SK-N-SH (cell line): ENCODE measurements around the gene RAI14.

Experiments
- RAD21 ChIP-seq: IDR thresholded peaks from 2 replicates; pipeline ENCODE4 v1.6.1; 2012; ENCODE audit warnings: mild to moderate bottlenecking, low read length
- SIN3A ChIP-seq: IDR thresholded peaks from 2 replicates; pipeline ENCODE4 v1.6.1; 2012; ENCODE audit warnings: low read depth, mild to moderate bottlenecking, low read length, moderate library complexity, borderline replicate concordance
- TF ChIP-seq, protein P1 (sequence below): fragments of 200-600 bp; sonication (generic); IDR thresholded peaks from 2 replicates; pipeline ENCODE4 v1.6.1; 2017; ENCODE audit warnings: antibody characterized with exemption, mild to moderate bottlenecking, moderate library complexity

DNA sequence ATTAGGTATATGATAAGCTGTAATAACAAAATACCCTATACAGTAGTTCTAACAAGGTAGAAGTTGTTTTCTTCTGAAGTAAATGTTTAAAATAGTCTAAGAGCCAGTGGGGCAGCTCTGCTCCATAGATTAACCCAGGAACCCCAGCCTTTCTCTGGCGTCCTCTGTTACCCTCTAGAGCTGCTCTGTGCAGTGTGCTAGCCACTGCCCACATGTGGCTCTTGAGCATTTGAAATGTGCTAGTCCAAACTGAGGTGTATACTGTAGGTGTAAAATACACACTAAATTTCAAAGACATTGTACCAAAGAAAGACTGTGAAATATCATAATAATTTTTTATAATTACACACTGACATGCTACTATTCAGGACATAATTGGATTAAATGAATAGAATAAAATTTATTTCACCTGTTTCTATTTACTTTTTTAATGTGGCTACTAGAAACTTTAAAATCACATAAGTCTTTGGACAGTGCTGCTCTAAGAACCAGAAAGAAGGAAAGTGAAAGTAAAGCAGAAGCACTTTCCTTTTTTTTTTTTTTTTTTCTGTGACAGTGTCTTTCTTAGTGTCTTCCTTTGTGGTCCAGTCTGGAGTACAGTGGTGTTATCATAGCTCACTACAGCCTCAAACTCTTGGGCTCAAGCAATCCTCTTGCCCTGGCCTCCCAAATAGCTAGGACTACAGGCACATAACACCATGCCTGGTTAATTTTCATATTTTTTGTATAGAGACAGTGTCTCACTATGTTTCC, 39.3 kb downstream of the RAI14 start:
- TF ChIP-seq SIN3A (no peak), RAD21 (no peak)
- TF ChIP-seq, protein P1, sequence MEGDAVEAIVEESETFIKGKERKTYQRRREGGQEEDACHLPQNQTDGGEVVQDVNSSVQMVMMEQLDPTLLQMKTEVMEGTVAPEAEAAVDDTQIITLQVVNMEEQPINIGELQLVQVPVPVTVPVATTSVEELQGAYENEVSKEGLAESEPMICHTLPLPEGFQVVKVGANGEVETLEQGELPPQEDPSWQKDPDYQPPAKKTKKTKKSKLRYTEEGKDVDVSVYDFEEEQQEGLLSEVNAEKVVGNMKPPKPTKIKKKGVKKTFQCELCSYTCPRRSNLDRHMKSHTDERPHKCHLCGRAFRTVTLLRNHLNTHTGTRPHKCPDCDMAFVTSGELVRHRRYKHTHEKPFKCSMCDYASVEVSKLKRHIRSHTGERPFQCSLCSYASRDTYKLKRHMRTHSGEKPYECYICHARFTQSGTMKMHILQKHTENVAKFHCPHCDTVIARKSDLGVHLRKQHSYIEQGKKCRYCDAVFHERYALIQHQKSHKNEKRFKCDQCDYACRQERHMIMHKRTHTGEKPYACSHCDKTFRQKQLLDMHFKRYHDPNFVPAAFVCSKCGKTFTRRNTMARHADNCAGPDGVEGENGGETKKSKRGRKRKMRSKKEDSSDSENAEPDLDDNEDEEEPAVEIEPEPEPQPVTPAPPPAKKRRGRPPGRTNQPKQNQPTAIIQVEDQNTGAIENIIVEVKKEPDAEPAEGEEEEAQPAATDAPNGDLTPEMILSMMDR = no peak
